Measurements from ENCODE around the gene NSRP1.
"Not testable (repeated sequence)": the region's sequence is repeated elsewhere in the genome, so short reads cannot be mapped to it uniquely, and the experiment has no call there.

Gene NSRP1

DNA sequence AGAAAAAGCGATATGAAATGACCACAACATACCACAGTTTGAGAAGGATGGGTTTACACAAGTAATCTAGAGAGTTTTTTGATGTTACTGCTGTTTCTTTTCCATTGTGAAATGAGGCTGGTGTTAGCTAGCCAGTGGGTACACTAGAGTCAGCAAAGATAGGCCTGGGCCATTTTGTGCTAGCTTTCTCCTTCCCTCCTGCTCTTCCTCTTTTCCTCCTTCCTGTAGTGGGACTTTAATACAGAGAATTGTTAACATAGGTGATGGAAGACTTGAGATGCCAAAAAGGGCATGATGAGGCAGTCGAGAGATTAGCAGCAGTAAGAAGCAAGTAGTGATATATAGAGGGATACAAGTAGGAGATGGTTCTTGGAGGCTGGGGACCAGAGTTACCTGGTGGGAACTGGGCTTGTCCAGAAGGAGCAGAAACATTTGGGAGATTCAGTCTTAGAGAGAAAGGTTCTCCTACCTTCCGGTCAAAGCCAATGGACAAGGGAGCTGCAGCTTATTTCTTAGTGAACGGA, 7.7 kb downstream of the NSRP1 start:
- DNase-seq (ENCODE audit: low spot score): no peak

DNA sequence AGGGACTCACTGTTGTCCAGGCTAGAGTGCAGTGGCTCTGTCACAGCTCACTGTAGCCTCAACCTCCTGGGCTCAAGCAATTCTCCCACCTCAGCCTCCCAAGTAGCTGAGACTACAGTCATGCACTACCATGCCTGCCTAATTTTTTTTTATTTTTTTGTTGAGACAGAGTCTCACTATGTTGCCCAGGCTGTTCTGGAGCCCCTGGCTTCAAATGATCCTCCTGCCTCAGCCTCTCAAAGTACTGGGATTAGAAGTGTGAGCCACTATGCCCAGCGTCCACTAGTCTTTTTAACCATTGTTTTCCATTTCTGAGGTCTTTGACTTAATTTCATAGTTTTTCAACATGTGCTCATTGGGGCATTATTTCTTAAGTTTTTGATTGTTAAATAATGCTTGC, 13.5 kb downstream of the NSRP1 start:
- no peak for DNase-seq (ENCODE audit: low spot score)

GRCh38 chr17:30132615-30133014, 16.0 kb downstream of the NSRP1 start:
- DNase-seq (ENCODE audit: low spot score): no peak

DNA sequence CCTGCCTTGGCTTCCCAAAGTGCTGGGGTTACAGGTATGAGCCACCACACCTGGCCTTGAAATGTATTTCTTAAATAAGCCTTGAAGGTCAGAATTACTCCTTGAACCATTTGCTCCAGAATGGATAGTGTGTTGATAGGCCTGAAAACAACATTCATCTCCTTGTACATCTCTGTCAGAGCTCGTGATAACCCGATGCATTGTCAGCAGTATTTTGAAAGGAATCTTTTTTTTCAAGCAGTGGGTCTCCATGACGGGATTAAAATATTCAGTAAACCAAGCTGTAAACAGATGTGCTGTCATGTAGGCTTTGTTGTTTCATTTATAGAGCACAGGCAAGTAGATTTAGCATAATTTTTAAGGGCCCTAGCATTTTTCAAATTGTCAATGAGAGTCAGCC, 16.6 kb downstream of the NSRP1 start:
- DNase-seq (ENCODE audit: low spot score): no peak

GRCh38 chr17:30134551-30134950, 17.9 kb downstream of the NSRP1 start:
- DNase-seq (ENCODE audit: low spot score): no peak

DNA sequence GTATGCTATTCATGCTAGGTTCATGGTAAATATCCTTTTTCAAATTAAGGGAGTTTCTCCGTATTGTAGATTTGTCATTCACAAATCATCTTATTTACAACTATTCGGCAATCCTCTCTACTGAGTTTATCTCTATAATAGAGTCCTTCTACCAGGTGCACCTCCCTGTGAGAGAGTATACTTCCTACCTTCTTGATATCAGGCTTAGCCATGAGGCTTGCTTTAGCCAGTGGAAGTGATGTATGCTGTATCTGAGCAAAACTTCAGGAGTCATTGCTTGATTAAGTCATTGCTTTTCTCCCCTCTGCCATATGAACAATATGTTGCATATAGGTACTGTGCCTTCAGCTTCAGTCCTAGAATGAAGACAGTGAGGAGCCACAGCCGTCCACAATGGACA, 20.5 kb downstream of the NSRP1 start:
- DNase-seq (ENCODE audit: low spot score): no peak

DNA sequence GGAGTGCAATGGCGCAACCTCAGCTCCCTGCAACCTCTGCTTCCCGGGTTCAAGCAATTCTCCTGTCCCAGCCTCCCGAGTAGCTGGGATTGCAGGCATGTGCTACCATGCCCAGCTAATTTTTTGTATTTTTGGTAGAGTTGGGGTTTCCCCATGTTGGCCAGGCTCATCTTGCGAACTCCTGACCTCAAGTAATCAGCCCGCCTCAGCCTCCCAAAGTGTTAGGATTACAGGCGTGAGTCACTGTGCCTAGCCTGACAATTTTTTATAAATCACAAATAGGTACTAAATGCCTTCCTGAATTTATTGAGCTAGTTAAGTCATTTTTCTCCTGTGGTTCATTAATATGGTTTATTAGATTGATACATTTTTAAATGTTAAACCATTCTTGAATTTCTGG, 31.2 kb downstream of the NSRP1 start:
- DNase-seq (ENCODE audit: low spot score): not testable (repeated sequence)

- no peak for DNase-seq (ENCODE audit: low spot score)
These were observed 31.8 kb downstream of the NSRP1 start for GRCh38 chr17:30148376-30148775.

GRCh38 chr17:30151471-30151870, 34.9 kb downstream of the NSRP1 start:
- no peak for DNase-seq (ENCODE audit: low spot score)

- no peak for DNase-seq (ENCODE audit: low spot score)
These were observed 36.8 kb downstream of the NSRP1 start for GRCh38 chr17:30153463-30153862.

- DNase-seq (ENCODE audit: low spot score): no peak
These were observed 38.8 kb downstream of the NSRP1 start for GRCh38 chr17:30155389-30155788.

DNA sequence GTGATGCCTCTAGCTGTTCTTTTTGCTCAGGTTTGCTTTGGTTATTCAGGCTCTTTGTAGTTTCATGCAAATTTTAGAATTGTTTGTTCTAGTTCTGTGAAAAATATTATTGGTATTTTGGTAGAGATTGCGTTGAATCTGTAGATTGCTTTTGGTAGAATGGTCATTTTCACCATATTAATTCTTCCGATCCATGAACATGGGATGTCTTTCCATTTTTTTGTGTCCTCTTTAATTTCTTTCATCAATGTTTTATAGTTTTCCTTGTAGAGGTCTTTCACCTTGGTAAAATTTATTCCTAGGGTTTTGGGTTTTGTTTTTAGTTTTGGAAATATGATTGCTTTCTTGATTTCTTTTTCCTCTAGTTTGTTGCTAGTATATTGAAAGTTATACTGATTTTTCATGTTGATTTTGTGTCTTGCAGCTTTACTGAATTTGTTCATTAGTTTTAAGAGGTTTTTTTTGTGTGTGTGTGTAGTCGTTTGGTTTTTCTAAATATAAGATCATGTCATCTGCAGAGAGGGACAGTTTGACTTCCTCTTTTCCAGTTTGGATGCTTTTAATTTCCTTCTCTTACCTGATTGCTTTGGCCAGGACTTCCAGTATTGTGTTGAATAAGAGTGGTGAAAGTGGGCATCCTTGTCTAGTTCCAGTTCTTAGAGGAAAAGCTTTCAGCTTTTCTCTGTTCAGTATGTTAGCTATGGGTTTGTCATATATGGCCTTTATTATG, 42.4 kb downstream of the NSRP1 start:
- no peak for DNase-seq (ENCODE audit: low spot score)

GRCh38 chr17:30160419-30161172, 44.0 kb downstream of the NSRP1 start:
- no peak for DNase-seq (ENCODE audit: low spot score)

DNA sequence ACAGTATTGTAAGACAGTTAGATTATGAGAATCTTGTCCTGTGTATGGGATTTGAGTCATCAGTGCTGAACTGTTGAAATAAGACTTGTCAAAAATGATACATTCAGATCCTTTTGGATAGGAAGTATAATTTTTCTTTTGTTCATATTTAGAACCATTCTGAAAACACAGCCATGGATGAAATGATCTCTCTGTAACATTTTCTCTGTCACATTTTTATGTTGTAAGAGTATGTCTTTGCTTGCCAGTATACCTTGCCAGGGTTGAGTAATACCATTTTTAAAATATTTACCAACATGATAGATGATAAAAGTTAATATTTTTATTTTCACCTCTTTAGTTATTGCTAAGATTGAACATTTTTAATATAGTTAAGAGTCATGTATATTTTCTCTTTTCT, 45.0 kb downstream of the NSRP1 start:
- no peak for DNase-seq (ENCODE audit: low spot score)

GRCh38 chr17:30164531-30164930, 47.9 kb downstream of the NSRP1 start:
- DNase-seq (ENCODE audit: low spot score): no peak

DNA sequence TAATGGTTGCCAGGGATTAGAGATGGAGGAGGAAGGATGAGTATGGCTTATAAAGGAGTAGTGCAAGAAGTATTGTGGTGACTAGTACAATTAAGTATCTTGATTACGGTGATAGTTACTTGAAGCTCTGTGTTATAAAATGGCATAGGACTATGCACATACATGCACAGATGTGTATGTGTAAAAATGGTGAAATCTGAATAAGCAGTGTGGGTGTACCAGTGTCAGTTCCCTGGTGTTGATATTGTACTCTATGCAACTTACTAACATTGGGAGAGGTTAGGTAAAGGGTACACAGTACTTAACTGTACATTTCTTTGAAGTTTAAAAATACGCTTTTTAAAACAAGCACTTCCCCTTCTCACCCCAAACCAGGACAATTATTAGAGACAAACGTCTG, 48.5 kb downstream of the NSRP1 start:
- no peak for DNase-seq (ENCODE audit: low spot score)

- DNase-seq (ENCODE audit: low spot score): no peak
These were observed 49.3 kb downstream of the NSRP1 start for GRCh38 chr17:30165960-30166359.

GRCh38 chr17:30170415-30170987, 53.9 kb downstream of the NSRP1 start:
- DNase-seq (ENCODE audit: low spot score): peak; percentile 38

- no peak for DNase-seq (ENCODE audit: low spot score)
These were observed 55.9 kb downstream of the NSRP1 start for GRCh38 chr17:30172560-30172959.

GRCh38 chr17:30173649-30174048, 57.0 kb downstream of the NSRP1 start:
- DNase-seq (ENCODE audit: low spot score): peak; percentile 63

- no peak for DNase-seq (ENCODE audit: low spot score)
These were observed 57.9 kb downstream of the NSRP1 start for GRCh38 chr17:30174556-30174955.

- no peak for DNase-seq (ENCODE audit: low spot score)
These were observed 60.2 kb downstream of the NSRP1 start for GRCh38 chr17:30176855-30177254.

GRCh38 chr17:30186761-30187160, 70.1 kb downstream of the NSRP1 start:
- DNase-seq (ENCODE audit: low spot score): no peak
